Activated naive CD4-positive, alpha-beta T cell treated with anti-CD3 and anti-CD28 coated beads, Interleukin-2, amount 10 ng/mL, durations not matched to agents 7 days and 5 days (primary cell): ENCODE measurements around the gene OGFR.

Experiments
- CTCF ChIA-PET: fragments of 350-600 bp; sonication (Branson Sonifier 250); formaldehyde crosslinking; loops from one replicate; lab custom pipeline; 2021; ENCODE audit warnings: antibody characterized with exemption; lab: Charles Lee
- DNase-seq: peaks from one replicate; pipeline ENCODE4 v3.0.0-alpha.2; 2020
- H3K27ac Mint-ChIP-seq: one replicate; pipeline ENCODE4 v1.8.0; 2021; ENCODE audit warnings: mild to moderate bottlenecking, moderate library complexity, mixed read lengths
- H3K27me3 Mint-ChIP-seq: one replicate; pipeline ENCODE4 v1.8.0; 2021; ENCODE audit warnings: mild to moderate bottlenecking, mixed read lengths
- H3K36me3 Mint-ChIP-seq: one replicate; pipeline ENCODE4 v1.8.0; 2021; ENCODE audit warnings: mixed read lengths
- H3K4me1 Mint-ChIP-seq: one replicate; pipeline ENCODE4 v1.8.0; 2021; ENCODE audit warnings: mixed read lengths
- H3K4me3 Mint-ChIP-seq: one replicate; pipeline ENCODE4 v1.8.0; 2021; ENCODE audit warnings: mild to moderate bottlenecking, moderate library complexity, mixed read lengths
- H3K9me3 Mint-ChIP-seq: one replicate; pipeline ENCODE4 v1.8.0; 2021; ENCODE audit warnings: mixed read lengths

Gene OGFR

DNA sequence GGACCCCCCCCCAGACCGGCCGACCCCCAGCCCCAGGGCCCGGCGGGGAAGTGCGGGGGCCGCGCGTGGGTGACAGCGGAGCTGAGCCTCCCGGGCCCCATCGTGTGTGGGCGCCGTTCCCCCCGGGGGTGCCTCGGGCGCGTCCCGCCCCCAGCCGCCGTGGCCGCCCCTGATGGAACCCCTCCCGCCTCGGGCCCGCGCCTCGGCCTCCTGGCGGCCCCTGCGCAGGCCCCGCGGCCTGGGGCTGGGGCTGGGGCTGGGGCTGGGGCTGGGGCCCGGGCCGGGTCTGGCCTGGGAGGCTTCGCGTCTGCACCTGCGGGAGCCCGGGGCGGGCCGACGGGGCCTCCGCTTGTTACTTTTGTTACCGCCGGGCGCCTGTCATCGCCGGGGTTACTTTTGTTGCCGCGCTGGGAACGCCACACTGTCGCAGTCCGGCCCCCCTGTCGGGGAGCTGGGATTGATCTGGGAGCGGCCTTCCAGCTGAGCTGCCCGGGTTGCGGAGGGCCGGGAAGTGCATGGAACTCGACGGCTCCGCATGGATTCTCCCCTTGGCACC, 598 bp downstream of the OGFR start:
- peaks cover 31% of the 10 kb centered on the region for H3K4me1 Mint-ChIP-seq
- H3K36me3 Mint-ChIP-seq, result peaks cover 19% of the 10 kb centered on the region
- H3K27me3 Mint-ChIP-seq, result no peaks in the 10 kb centered on the region
- peak overlapping the region; percentile 76 for H3K27ac Mint-ChIP-seq
- H3K4me3 Mint-ChIP-seq, result peak overlapping the region; percentile 80
- no peaks in the 10 kb centered on the region for H3K9me3 Mint-ChIP-seq
- CTCF ChIA-PET, result interaction anchor here (0.7 to 1.2 kb wide), 2 partner anchors 11 to 163 kb away, joined by 3 read pairs; partner anchors contain the start of gene SLCO4A1
- no peak for DNase-seq

DNA sequence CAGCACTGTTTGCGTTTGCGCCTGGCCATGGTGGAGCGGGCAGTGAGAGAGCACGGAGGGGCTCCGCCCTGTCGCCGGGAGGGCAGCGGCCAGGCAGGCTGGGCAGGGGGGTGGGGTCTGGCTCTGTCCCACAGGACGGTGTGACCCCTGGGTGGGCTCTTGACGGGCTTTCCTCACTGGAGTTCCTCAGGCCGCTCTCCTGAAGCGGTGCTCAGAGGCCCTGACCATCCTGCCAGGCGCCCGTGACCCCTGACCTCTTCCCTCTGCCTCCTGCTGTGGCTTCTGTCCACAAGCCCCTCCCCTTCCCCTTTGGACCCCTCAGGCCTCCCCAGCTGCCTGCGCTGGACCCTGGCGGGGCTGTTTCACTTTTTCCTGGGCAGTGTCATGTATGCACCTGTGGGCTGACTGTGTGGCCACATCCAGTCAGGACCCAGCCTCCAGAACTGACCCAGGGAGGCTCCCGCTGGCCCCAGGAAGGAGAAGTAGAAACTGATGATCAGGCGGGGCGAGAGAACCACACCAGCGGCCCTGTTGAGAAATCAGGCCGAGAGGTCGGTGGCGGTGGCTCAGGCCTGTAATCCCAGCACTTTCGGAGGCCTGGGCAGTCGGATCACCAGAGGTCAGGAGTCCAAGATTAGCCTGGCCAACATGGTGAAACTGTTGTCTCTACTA, 1.2 kb downstream of the OGFR start:
- DNase-seq, result no peak
- CTCF ChIA-PET, result interaction anchor here (1.2 to 2.2 kb wide), 2 partner anchors 163 to 306 kb away, joined by 3 to 7 read pairs; partner anchors contain the start of gene SLCO4A1
- peak overlapping the region; percentile 80 for H3K4me3 Mint-ChIP-seq
- no peaks in the 10 kb centered on the region for H3K9me3 Mint-ChIP-seq
- H3K27me3 Mint-ChIP-seq, result no peaks in the 10 kb centered on the region
- H3K4me1 Mint-ChIP-seq, result peaks cover 31% of the 10 kb centered on the region
- peak overlapping the region; percentile 76 for H3K27ac Mint-ChIP-seq
- peaks cover 17% of the 10 kb centered on the region for H3K36me3 Mint-ChIP-seq

DNA sequence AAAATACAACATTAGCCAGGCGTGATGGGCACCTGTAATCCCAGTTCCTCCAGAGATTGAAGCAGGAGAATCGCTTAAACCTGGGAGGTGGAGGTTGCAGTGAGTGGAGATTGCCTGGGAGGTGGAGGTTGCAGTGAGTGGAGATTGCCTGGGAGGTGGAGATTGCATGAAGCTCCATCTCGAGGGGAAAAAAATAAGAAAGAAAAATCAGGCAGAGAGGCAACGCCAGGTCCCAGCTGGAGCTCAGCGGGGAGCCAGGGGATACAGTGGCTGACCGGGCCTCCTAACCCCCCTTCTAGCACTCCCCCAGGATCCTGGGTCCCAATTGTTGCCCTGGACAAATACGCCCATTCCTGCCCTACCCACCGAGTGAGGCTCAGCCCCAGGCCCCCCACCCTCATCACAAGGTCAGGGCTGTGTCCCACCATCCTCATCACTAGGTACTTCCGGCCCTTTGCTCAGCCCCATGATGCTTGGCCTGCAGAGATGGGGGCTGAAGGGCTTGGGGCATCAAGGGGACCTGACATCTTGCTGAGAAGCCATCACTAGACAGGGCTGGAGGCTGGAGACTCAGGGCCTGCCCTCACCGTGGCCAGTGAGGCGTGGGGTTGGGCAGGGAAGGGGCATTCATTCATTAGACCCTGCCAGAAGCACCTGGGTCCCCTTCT, 1.9 kb downstream of the OGFR start:
- H3K9me3 Mint-ChIP-seq, result no peaks in the 10 kb centered on the region
- CTCF ChIA-PET, result interaction anchor here (2.2 kb wide), 2 partner anchors 12 to 307 kb away, joined by 7 to 14 read pairs; no protein-coding TSS in a partner anchor
- H3K4me3 Mint-ChIP-seq, result peak overlapping the region; percentile 80
- H3K27ac Mint-ChIP-seq, result peak overlapping the region; percentile 67
- no peaks in the 10 kb centered on the region for H3K27me3 Mint-ChIP-seq
- H3K36me3 Mint-ChIP-seq, result peaks cover 15% of the 10 kb centered on the region
- peaks cover 31% of the 10 kb centered on the region for H3K4me1 Mint-ChIP-seq
- DNase-seq, result no peak

DNA sequence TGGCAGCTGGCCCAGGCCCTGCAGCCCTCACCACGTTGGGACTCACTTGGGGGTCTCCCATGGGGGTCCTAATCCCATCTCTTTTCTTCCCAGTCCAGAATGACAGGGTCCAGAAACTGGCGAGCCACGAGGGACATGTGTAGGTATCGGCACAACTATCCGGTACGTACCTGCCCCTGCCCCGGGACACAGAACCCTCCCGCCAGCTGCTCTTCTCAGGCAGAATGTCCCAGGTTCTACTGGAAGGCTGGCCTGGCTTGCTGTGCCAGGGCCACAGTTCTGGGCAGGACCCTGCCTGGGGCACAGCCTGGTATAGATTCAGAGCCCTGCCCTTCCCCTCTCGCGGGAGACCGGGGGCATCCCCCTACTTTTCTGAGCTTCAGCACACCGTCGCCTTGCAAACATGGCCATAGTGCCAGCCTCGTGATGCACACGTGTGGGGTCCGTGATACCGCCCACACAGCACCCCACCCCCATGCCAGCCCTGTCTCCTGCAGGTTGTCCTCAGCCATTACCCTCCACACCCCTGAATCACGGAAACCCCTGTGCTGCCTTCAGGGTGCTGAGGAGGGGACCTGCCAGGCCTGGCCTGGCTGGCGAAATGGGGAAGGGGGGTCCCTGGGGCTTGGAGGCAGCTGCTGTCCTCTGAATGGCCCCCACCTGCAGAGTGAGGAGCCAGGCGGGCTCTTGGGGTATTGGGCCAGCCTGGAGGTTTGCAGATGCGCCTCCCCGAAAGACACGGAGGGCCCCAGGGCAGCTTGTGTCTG, 3.0 kb downstream of the OGFR start:
- Mint-ChIP-seq H3K4me1 (peaks cover 31% of the 10 kb centered on the region), H3K36me3 (peaks cover 20% of the 10 kb centered on the region), H3K27ac (no peak overlapping the region), H3K27me3 (no peaks in the 10 kb centered on the region), H3K9me3 (no peaks in the 10 kb centered on the region), H3K4me3 (no peak overlapping the region)
- CTCF ChIA-PET, result interaction anchor here (1.1 to 2.2 kb wide), 11 partner anchors 10 to 398 kb away, joined by 3 to 14 read pairs (median 5); no protein-coding TSS in a partner anchor
- DNase-seq, result no peak

DNA sequence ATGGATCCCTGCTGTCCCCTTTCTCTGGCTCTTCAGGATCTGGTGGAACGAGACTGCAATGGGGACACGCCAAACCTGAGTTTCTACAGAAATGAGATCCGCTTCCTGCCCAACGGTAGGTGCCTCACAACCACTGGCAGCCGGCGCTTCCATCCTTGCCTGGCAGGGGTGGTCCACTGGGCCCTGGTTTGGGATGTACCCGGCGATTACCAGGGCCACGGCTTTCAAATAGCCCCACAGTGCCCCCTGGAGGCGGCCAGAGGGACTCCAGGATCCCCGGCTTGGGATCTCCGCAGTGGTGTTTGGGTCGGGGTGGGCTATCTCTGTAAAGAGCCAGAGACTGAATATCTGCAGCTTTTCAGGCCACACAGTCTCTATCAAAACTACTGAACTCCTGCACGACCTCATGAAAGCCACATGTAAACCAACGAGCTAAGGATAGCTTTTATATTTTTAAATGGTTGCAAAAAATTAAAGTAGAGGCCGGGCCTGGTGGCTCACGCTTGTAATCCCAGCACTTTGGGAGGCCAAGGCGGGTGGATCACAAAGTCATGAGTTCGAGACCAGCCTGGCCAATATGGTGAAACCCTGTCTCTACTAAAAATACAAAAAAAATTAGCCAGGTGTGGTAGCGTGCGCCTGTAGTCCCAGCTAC, 3.7 kb downstream of the OGFR start:
- H3K4me3 Mint-ChIP-seq, result peak overlapping the region; percentile 53
- CTCF ChIA-PET, result interaction anchor here (0.7 to 2.2 kb wide), 16 partner anchors 11 to 399 kb away, joined by 3 to 14 read pairs (median 4); no protein-coding TSS in a partner anchor
- peaks cover 22% of the 10 kb centered on the region for H3K36me3 Mint-ChIP-seq
- no peaks in the 10 kb centered on the region for H3K27me3 Mint-ChIP-seq
- peak overlapping the region; percentile 56 for H3K27ac Mint-ChIP-seq
- no peaks in the 10 kb centered on the region for H3K9me3 Mint-ChIP-seq
- DNase-seq, result peak; percentile 81
- peaks cover 31% of the 10 kb centered on the region for H3K4me1 Mint-ChIP-seq

DNA sequence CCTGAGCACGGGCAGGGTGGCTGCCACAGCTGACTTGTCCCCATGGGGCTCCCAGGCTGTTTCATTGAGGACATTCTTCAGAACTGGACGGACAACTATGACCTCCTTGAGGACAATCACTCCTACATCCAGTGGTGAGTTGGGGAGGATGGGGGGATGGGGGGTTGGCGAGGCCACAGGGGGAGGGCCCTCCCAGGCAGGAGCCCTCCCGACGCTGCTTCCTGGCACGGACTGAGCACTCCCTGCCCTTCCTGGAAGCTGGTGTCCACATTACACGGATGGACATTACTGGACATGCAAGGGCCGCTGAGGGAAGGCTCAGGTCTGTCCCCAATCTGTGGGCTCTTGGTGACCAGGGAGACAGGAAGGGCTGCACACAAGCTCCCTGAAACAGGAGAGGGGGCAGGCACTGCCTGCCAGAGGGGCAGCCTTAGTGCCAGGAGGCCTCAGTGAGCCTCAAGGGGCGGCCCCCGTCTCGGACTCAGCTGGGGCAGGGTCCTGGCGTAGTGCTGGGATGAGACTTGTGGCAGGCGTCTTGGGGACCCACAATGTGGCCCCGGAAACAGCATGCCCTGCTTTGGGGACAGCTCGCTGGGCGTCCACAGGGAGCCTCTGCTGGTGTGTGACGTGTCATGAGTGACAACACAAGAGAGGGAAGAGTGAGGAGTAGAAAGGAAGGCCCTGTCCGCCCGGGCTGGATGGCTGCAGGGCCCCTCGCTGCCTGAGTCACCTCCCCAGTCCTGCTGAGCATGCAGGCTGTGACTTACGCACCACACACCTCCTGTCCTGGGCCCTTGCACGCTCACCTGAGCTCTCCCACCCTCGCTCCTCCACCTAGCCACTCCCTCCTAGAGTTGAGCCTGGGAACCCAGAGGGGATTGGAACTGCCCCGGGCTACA, 5.1 kb downstream of the OGFR start:
- no peak for DNase-seq
- CTCF ChIA-PET, result interaction anchor here (1.0 to 1.6 kb wide), 3 partner anchors 49 to 310 kb away, joined by 3 to 4 read pairs (median 3); no protein-coding TSS in a partner anchor
- peaks cover 19% of the 10 kb centered on the region for H3K36me3 Mint-ChIP-seq
- H3K4me3 Mint-ChIP-seq, result no peak overlapping the region
- H3K27me3 Mint-ChIP-seq, result peaks cover 10% of the 10 kb centered on the region
- no peaks in the 10 kb centered on the region for H3K9me3 Mint-ChIP-seq
- H3K4me1 Mint-ChIP-seq, result peaks cover 21% of the 10 kb centered on the region
- no peak overlapping the region for H3K27ac Mint-ChIP-seq

DNA sequence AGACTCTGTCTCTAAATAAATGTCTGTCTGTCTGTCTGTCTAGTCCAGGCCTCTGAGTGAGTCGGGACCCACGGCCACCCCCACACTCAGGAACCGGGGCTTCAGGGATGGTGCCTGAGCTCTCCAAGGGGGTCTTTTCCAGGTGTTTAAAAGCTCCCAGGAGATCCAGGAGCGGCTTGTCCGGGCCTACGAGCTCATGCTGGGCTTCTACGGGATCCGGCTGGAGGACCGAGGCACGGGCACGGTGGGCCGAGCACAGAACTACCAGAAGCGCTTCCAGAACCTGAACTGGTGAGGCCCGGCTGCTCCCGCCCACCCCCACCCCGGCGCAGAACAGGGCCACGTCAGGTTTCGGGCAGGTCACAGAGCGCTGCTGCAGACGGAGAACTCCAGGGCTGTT, 6.7 kb downstream of the OGFR start:
- CTCF ChIA-PET, result interaction anchor here (1.1 kb wide), 1 partner anchor 402 kb away, joined by 3 read pairs; no protein-coding TSS in a partner anchor

DNA sequence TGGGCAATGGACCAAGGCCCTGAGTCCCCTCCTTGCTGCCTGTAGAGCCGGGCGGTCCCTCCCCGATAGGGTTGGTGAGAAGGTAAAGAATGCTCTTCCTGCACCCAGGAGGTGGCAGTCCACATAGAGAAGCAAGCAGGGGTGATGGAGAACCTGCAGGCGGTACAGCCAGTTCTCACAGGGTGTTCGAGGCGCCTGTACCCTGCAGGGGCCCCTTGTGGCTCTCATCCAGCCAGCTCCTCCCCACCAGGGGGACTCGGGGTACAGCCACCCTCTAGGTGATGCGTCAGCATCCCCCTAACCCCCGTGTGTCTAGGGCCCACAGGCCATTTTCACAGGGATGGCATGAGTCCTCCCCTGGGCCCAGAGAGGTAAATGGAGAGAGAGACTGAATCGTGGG, 7.1 kb downstream of the OGFR start:
- Mint-ChIP-seq H3K36me3 (peaks cover 16% of the 10 kb centered on the region), H3K27ac (no peak overlapping the region), H3K4me1 (peaks cover 17% of the 10 kb centered on the region), H3K27me3 (peaks cover 29% of the 10 kb centered on the region), H3K4me3 (no peak overlapping the region), H3K9me3 (no peaks in the 10 kb centered on the region)
- CTCF ChIA-PET, result interaction anchor here (1.1 kb wide), 1 partner anchor 402 kb away, joined by 3 read pairs; no protein-coding TSS in a partner anchor
- DNase-seq, result no peak

More for the DNA sequence above, 6.7 kb downstream of the OGFR start:
- Mint-ChIP-seq H3K4me3 (no peak overlapping the region), H3K9me3 (no peaks in the 10 kb centered on the region), H3K36me3 (peaks cover 17% of the 10 kb centered on the region), H3K4me1 (peaks cover 21% of the 10 kb centered on the region), H3K27me3 (peaks cover 25% of the 10 kb centered on the region), H3K27ac (no peak overlapping the region)
- DNase-seq, result no peak

DNA sequence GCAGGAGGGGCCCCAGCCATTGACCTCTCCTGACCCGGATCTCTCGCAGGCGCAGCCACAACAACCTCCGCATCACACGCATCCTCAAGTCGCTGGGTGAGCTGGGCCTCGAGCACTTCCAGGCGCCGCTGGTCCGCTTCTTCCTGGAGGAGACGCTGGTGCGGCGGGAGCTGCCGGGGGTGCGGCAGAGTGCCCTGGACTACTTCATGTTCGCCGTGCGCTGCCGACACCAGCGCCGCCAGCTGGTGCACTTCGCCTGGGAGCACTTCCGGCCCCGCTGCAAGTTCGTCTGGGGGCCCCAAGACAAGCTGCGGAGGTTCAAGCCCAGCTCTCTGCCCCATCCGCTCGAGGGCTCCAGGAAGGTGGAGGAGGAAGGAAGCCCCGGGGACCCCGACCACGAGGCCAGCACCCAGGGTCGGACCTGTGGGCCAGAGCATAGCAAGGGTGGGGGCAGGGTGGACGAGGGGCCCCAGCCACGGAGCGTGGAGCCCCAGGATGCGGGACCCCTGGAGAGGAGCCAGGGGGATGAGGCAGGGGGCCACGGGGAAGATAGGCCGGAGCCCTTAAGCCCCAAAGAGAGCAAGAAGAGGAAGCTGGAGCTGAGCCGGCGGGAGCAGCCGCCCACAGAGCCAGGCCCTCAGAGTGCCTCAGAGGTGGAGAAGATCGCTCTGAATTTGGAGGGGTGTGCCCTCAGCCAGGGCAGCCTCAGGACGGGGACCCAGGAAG, 7.7 kb downstream of the OGFR start:
- CTCF ChIA-PET, result no interaction called here
- Mint-ChIP-seq H3K9me3 (no peaks in the 10 kb centered on the region), H3K27me3 (peaks cover 30% of the 10 kb centered on the region), H3K4me3 (no peak overlapping the region), H3K27ac (no peak overlapping the region), H3K36me3 (peaks cover 16% of the 10 kb centered on the region), H3K4me1 (peaks cover 14% of the 10 kb centered on the region)
- no peak for DNase-seq

DNA sequence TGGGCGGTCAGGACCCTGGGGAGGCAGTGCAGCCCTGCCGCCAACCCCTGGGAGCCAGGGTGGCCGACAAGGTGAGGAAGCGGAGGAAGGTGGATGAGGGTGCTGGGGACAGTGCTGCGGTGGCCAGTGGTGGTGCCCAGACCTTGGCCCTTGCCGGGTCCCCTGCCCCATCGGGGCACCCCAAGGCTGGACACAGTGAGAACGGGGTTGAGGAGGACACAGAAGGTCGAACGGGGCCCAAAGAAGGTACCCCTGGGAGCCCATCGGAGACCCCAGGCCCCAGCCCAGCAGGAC, 8.2 kb downstream of the OGFR start:
- CTCF ChIA-PET, result no interaction called here
- peaks cover 35% of the 10 kb centered on the region for H3K27me3 Mint-ChIP-seq
- DNase-seq, result no peak
- peaks cover 11% of the 10 kb centered on the region for H3K4me1 Mint-ChIP-seq
- no peak overlapping the region for H3K4me3 Mint-ChIP-seq
- peaks cover 14% of the 10 kb centered on the region for H3K36me3 Mint-ChIP-seq
- no peaks in the 10 kb centered on the region for H3K9me3 Mint-ChIP-seq
- H3K27ac Mint-ChIP-seq, result no peak overlapping the region

DNA sequence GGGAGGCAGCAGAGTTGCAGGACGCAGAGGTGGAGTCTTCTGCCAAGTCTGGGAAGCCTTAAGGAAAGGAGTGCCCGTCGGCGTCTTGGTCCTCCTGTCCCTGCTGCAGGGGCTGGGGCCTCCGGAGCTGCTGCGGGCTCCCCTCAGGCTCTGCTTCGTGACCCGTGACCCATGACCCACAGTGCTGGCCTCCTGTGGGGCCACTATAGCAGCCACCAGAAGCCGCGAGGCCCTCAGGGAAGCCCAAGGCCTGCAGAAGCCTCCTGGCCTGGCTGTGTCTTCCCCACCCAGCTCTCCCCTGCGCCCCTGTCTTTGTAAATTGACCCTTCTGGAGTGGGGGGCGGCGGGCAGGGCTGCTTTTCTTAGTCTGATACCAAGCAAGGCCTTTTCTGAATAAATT, 9.0 kb downstream of the OGFR start:
- DNase-seq, result no peak

DNA sequence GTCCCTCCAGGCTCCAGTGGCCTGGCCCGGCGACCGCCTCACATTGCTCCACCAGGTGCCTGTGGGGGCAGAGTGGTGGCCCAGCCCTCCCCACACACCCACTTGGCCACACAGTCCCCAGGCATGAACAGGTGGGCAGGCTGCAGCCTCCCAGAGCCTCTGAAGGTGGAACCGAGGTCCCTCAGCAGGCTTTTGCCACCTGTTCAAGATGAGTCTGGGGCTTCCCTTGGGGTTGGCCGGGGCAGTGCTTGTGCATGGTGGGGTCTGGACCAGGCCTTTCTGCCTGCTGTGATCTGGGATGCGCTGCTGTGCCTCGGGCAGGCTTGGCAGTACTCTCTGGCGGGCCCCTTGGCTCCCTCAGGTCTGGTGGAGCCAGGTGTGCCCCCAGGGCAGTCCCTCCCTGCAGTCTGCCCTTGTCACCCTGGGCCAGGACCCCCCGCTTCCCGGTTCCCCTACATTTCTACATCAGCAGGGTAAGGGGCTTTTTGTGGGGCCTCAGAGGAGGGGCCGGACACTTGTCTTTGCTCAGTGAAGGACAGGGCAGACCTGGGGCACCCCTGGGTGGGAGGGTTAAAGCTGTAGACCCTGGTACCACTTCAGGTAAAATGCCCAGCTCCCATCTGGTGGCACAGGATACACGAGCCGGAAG, 9.5 kb downstream of the OGFR start:
- Mint-ChIP-seq H3K4me3 (no peak overlapping the region), H3K36me3 (peaks cover 7% of the 10 kb centered on the region), H3K9me3 (no peaks in the 10 kb centered on the region), H3K27me3 (peaks cover 49% of the 10 kb centered on the region), H3K4me1 (peaks cover 7% of the 10 kb centered on the region), H3K27ac (no peak overlapping the region)
- DNase-seq, result no peak
- CTCF ChIA-PET, result interaction anchor here (1.1 kb wide), 1 partner anchor 8 kb away, joined by 3 read pairs; no protein-coding TSS in a partner anchor

More for the DNA sequence above, 9.0 kb downstream of the OGFR start:
- Mint-ChIP-seq H3K36me3 (peaks cover 9% of the 10 kb centered on the region), H3K9me3 (no peaks in the 10 kb centered on the region), H3K4me3 (no peak overlapping the region), H3K4me1 (peaks cover 7% of the 10 kb centered on the region), H3K27ac (no peak overlapping the region), H3K27me3 (peaks cover 43% of the 10 kb centered on the region)
- CTCF ChIA-PET, result interaction anchor here (1.1 kb wide), 1 partner anchor 9 kb away, joined by 3 read pairs; no protein-coding TSS in a partner anchor
